Measurements from ENCODE around the gene CACNA1C. TPM values are rescaled to one million over a fixed set of nuclear protein-coding genes. Genes with fewer than 3 reads are reported as not detected.

Gene CACNA1C
- total RNA-seq, 2 donors from 2014 or later, result 0.84 to 10.2 TPM

DNA sequence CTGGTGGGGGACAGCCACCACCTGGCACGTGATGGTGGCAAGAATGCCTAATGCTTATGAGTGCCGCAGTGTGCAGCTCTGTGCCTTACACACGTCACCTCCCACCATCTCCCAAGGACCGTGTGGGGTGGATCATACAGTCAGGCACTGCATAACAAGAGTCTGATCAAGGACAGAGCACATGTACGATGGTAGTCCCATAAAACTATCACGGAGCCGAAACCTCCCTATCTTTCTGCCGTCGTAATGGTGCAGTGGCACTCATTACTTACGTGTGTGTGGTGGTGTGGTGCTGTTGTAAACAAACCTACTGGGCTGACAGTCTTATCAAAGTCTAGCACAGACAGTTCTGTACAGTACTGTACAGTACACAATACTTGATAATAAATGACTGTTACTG is 89.3 kb downstream of the CACNA1C start:
- TF ChIP-seq, protein P1, sequence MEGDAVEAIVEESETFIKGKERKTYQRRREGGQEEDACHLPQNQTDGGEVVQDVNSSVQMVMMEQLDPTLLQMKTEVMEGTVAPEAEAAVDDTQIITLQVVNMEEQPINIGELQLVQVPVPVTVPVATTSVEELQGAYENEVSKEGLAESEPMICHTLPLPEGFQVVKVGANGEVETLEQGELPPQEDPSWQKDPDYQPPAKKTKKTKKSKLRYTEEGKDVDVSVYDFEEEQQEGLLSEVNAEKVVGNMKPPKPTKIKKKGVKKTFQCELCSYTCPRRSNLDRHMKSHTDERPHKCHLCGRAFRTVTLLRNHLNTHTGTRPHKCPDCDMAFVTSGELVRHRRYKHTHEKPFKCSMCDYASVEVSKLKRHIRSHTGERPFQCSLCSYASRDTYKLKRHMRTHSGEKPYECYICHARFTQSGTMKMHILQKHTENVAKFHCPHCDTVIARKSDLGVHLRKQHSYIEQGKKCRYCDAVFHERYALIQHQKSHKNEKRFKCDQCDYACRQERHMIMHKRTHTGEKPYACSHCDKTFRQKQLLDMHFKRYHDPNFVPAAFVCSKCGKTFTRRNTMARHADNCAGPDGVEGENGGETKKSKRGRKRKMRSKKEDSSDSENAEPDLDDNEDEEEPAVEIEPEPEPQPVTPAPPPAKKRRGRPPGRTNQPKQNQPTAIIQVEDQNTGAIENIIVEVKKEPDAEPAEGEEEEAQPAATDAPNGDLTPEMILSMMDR (IDR thresholded peaks at IDR 0.05), result no peak
- intact Hi-C loops (cut with DNase I), result no loop called here
- Histone ChIP-seq H3K27me3 (no peaks in the 10 kb centered on the region), H3K36me3 (no peaks in the 10 kb centered on the region), H3K4me1 (peaks cover 12% of the 10 kb centered on the region), H3K27ac (no peak overlapping the region), H3K9ac (ENCODE audit: low read depth in 2 of 2, low read length in 2 of 2) (no peak overlapping the region), H3K4me3 (no peak overlapping the region), H3K9me3 (no peaks in the 10 kb centered on the region)
- DNase-seq, result no peak

DNA sequence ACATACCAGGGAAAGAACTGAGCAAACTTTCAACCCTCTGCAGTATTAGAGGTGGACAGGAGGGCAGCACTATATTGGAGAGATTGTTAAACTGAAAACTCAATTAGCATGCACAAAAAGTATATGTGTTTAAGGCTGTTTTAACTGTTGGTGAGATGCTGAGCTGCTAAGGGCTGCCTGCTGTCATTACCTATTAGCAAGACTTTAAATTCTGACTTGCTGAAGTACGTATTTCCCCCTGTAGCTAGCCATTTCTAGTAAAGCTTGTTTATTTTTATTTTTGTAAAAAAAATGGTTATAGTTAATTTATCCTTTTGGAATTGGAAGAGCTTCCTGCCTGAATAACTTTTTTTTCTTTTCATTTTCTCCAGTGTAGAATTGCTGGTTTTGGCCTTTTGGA is 92.2 kb downstream of the CACNA1C start:
- Histone ChIP-seq H3K36me3 (no peaks in the 10 kb centered on the region), H3K27ac (no peak overlapping the region), H3K9me3 (no peaks in the 10 kb centered on the region), H3K9ac (ENCODE audit: low read depth in 2 of 2, low read length in 2 of 2) (no peak overlapping the region), H3K4me3 (no peak overlapping the region), H3K27me3 (no peaks in the 10 kb centered on the region), H3K4me1 (no peaks in the 10 kb centered on the region)
- intact Hi-C loops (cut with DNase I), result no loop called here
- DNase-seq, result no peak
- TF ChIP-seq, protein P1 (IDR thresholded peaks at IDR 0.05), result no peak

DNA sequence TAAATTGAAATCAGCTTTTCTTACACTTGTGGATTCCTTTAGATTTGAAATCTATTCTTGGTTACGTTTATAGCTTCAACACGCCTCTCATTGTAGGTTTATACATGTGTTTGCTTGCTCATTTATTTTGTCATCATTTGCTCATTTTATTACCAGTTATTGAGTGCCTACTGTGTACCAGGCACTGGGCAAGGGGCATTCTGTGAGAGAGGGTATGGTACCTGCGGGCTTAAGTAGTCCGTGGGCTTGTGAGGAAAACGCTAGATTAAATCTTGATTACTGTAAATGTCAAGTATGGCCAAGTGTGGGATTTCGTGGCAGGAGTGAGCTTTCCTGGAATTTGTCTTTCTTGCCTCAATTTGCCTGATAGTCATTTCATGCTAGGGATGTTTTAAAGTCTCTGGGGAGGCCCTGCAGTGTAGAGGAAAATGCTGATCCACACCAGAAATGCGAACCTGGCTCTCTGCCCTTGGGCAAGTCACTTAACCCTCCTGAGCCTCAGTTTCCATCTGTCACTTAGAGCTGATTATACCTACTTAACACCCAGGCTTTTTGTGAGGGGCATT is 92.7 kb downstream of the CACNA1C start:
- no peak for DNase-seq
- Histone ChIP-seq H3K27ac (no peak overlapping the region), H3K4me3 (no peak overlapping the region), H3K36me3 (no peaks in the 10 kb centered on the region), H3K27me3 (no peaks in the 10 kb centered on the region), H3K4me1 (no peaks in the 10 kb centered on the region), H3K9me3 (no peaks in the 10 kb centered on the region), H3K9ac (ENCODE audit: low read depth in 2 of 2, low read length in 2 of 2) (no peak overlapping the region)
- intact Hi-C loops (cut with DNase I), result no loop called here
- TF ChIP-seq, protein P1 (IDR thresholded peaks at IDR 0.05), result no peak

DNA sequence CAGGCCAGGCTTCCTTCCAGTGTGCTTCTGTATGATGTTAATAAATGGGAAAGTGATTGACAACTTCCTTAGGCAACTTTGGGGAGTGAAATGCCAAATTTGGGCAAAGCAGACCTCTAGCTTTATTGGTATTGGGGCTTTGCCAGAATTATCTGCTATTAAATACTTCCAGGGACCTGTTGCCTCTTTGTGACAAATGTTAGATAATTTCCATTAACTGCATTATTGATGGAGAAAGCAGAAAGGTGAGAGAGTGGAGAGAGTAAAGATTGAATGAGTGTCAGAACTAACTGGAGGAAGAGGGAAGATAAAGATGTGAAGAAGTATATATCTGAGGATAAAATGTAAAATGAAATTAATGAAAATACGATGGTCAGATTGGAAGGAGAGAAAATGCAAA is 94.5 kb downstream of the CACNA1C start:
- intact Hi-C loops (cut with DNase I), result no loop called here
- H3K4me1 ChIP-seq, result no peaks in the 10 kb centered on the region
- DNase-seq, result no peak
- no peak overlapping the region for H3K4me3 ChIP-seq
- H3K27ac ChIP-seq, result no peak overlapping the region
- no peak overlapping the region for H3K9ac ChIP-seq (ENCODE audit: low read depth in 2 of 2, low read length in 2 of 2)
- no peaks in the 10 kb centered on the region for H3K9me3 ChIP-seq
- no peaks in the 10 kb centered on the region for H3K27me3 ChIP-seq
- no peaks in the 10 kb centered on the region for H3K36me3 ChIP-seq
- TF ChIP-seq, protein P1 (IDR thresholded peaks at IDR 0.05), result no peak

DNA sequence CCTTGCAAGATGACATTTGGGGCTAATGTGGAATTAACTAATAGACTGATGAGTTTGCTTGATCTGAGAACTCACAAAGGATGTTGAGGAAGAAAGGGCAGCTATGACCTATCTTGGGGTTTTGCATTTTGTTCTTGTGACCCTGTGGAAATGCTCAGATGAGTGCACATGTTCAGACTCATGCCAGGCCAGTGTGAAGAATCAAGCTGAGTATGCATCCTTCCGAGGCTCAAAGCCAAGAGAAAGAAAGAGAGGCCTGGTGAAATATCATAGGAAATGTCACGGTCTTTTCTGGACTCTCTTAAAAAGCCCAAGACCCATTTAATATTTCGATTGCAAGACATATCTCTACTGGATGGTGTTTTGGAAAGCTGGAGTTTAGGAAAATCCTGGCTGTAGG is 96.3 kb downstream of the CACNA1C start:
- H3K27me3 ChIP-seq, result no peaks in the 10 kb centered on the region
- H3K4me1 ChIP-seq, result no peaks in the 10 kb centered on the region
- no peak overlapping the region for H3K4me3 ChIP-seq
- no peaks in the 10 kb centered on the region for H3K9me3 ChIP-seq
- DNase-seq, result no peak
- intact Hi-C loops (cut with DNase I), result no loop called here
- H3K36me3 ChIP-seq, result no peaks in the 10 kb centered on the region
- H3K9ac ChIP-seq (ENCODE audit: low read depth in 2 of 2, low read length in 2 of 2), result no peak overlapping the region
- TF ChIP-seq, protein P1 (IDR thresholded peaks at IDR 0.05), result no peak
- H3K27ac ChIP-seq, result no peak overlapping the region
